Measurements from ENCODE around the gene SPI1.

SPI1 gene

DNA sequence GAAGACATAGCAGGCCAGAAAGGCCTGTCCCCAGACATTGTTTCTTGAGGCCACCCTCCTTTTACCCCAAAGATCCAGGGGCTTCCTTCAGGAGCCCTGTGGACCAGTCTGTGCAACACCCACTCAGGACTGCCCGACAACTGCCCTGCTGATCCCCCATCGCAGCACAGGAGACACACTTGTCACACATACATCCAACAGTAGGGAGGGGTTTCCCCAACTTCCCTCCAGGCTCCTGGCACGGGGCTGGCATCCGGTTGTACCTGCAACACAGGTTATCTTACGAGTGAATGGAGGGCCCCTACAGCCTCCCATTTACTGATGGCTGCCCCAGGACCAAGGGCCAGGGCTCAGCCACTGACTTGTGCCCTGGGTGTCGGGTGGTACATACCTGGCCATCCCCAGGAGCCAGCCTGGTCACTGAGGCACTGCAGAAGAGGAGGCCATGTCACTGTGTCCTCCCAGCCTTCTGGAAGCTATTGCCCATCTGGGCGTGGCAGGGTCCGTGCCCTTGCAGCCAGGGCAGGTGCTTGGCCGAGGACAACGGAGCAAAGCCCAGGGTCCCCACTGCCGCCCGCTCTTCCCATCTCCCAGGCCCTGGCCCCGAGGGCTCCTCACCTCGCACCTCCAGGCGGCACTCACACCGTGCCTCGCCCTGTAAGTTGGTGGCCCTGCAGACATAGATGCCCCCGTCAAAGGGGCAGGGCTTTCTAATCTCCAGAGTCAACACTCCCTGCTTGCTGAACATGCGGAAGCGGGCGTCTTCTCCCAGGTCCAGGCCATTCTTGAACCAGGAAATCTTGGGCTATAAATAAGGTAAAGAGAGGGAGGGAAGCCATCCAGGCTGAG is 46.7 kb downstream of the SPI1 start:
- Histone ChIP-seq H3K9ac (ENCODE audit: low read length) (no peak overlapping the region), H3K4me3 (ENCODE audit: low read depth in 1 of 2, low read length in 2 of 2) (no peak overlapping the region), H3K27ac (ENCODE audit: low read depth, low read length) (no peak overlapping the region), H3K36me3 (ENCODE audit: insufficient read depth, low read length) (peaks cover 4% of the 10 kb centered on the region), H3K4me1 (ENCODE audit: insufficient read depth, low read length) (no peaks in the 10 kb centered on the region), H3K27me3 (ENCODE audit: control insufficient read depth in 1 of 2, insufficient read depth in 2 of 2, low read length in 2 of 2) (no peaks in the 10 kb centered on the region), H3K9me3 (ENCODE audit: low read length) (no peaks in the 10 kb centered on the region)

DNA sequence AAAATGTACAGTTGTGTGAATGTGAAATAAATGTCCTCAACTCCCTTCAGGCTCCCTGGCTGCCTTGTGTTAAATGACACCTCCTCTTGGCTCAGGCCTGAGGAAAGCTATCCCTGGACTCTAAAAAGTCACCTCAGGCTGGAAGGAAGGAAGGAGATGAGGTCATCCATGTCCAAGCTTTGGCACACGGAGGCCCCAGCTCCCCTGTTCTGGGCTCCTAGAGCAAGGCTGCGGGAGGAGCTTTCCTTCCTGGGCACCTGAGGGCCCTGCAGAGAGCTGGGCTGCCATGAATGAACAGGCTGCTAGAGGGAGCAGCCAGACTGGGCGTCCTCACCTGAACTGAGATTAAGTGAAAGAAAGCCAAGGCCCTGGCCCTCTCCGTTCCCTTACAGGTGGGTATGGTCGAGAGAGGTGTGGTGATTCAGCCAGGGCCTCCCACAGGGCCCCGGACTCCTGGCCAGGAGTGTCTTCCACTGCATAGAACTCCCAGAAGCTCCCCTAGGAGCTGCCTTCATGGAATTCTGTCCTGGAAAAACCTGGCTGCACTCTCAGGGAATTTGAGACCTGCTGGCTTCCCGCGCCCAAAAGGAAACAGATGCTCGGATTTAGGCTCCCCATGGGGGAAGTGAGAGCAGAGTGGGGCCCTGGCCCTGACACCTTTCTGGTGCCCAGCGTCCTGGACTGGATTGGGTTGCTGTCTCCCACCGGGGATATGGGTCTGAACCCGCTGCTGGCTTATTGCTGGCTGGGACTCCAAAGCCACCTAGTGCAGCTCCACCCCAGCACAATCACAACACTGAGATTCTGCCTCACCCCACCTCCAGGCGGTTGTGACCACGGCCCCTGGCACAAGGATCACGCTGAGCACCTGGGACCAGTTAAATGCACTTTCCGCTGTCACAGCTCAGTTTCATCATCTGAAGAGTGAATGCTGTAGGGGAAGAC is 48.1 kb downstream of the SPI1 start:
- no peak overlapping the region for H3K27ac ChIP-seq (ENCODE audit: low read depth, low read length)
- H3K9me3 ChIP-seq (ENCODE audit: low read length) = no peaks in the 10 kb centered on the region
- no peaks in the 10 kb centered on the region for H3K4me1 ChIP-seq (ENCODE audit: insufficient read depth, low read length)
- H3K9ac ChIP-seq (ENCODE audit: low read length) = no peak overlapping the region
- H3K36me3 ChIP-seq (ENCODE audit: insufficient read depth, low read length) = peaks cover 4% of the 10 kb centered on the region
- no peak overlapping the region for H3K4me3 ChIP-seq (ENCODE audit: low read depth in 1 of 2, low read length in 2 of 2)
- H3K27me3 ChIP-seq (ENCODE audit: control insufficient read depth in 1 of 2, insufficient read depth in 2 of 2, low read length in 2 of 2) = no peaks in the 10 kb centered on the region

DNA sequence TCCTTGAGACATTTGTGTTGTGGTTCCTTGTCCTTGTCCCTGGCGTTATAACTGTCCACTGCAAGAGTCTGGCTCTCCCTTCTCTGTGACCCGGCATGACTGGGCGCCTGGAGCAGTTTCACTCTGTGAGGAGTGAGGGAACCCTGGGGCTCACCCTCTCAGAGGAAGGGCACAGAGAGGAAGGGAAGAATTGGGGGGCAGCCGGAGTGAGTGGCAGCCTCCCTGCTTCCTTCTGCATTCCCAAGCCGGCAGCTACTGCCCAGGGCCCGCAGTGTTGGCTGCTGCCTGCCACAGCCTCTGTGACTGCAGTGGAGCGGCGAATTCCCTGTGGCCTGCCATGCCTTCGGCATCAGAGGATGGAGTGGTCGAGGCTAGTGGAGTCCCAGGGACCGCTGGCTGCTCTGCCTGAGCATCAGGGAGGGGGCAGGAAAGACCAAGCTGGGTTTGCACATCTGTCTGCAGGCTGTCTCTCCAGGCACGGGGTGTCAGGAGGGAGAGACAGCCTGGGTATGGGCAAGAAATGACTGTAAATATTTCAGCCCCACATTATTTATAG is 48.8 kb downstream of the SPI1 start:
- no peak overlapping the region for H3K27ac ChIP-seq (ENCODE audit: low read depth, low read length)

DNA sequence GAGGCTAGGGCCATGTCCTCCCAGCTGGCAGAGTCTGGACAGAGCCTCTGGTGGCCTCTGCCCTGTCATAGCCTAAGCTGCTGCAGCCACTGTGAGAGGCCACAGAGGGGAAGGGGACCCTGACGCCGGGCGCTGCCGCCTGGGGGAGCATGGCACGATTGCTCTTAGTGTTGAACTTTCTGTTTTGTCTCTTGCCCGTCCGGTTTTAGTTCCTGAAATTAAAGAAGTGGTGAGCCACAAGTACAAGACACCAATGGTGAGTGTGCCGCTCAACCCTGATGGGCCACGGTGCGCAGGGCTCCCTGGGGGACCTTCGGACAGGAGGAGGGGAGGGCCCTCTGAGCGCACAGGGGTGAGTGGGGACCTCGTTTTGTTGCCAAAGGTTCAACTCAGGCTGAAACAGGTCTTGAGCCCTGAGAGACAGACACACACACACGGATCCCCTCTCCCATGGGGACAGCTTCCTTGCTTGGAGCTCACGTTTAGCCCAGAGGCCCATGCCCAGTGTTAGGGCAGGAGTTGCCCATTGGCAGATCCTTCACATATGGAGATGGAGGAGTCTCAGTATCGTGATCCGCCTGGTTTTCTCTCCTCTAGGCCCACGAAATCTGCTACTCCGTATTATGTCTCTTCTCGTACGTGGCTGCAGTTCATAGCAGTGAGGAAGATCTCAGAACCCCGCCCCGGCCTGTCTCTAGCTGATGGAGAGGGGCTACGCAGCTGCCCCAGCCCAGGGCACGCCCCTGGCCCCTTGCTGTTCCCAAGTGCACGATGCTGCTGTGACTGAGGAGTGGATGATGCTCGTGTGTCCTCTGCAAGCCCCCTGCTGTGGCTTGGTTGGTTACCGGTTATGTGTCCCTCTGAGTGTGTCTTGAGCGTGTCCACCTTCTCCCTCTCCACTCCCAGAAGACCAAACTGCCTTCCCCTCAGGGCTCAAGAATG is 49.6 kb downstream of the SPI1 start:
- Histone ChIP-seq H3K36me3 (ENCODE audit: insufficient read depth, low read length) (peaks cover 4% of the 10 kb centered on the region), H3K4me1 (ENCODE audit: insufficient read depth, low read length) (no peaks in the 10 kb centered on the region), H3K27me3 (ENCODE audit: control insufficient read depth in 1 of 2, insufficient read depth in 2 of 2, low read length in 2 of 2) (no peaks in the 10 kb centered on the region), H3K27ac (ENCODE audit: low read depth, low read length) (no peak overlapping the region), H3K9me3 (ENCODE audit: low read length) (no peaks in the 10 kb centered on the region), H3K4me3 (ENCODE audit: low read depth in 1 of 2, low read length in 2 of 2) (no peak overlapping the region), H3K9ac (ENCODE audit: low read length) (no peak overlapping the region)

More for the DNA sequence above, 48.8 kb downstream of the SPI1 start:
- Histone ChIP-seq H3K9me3 (ENCODE audit: low read length) (no peaks in the 10 kb centered on the region), H3K27me3 (ENCODE audit: control insufficient read depth in 1 of 2, insufficient read depth in 2 of 2, low read length in 2 of 2) (no peaks in the 10 kb centered on the region), H3K4me1 (ENCODE audit: insufficient read depth, low read length) (no peaks in the 10 kb centered on the region), H3K4me3 (ENCODE audit: low read depth in 1 of 2, low read length in 2 of 2) (no peak overlapping the region), H3K9ac (ENCODE audit: low read length) (no peak overlapping the region), H3K36me3 (ENCODE audit: insufficient read depth, low read length) (peaks cover 4% of the 10 kb centered on the region)

DNA sequence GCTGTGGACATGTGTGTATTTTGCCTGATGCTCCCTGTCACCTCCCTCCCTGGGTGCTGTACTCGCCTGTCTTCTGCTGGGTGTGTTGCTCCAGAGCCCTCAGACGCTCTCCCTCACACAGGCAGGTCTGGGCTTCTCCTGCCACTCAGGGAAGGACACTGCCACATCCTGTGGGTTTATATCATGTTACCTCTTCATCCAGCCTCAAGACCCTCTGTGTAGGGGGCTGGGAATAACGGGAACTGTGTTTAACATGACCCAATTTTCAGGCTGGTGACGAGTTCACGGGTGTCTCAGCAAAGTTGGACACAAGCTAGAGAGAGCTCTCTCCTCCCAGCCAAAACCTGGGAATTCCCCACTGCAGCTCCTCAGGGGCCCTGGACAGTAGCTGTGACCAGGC is 50.4 kb downstream of the SPI1 start:
- no peaks in the 10 kb centered on the region for H3K9me3 ChIP-seq (ENCODE audit: low read length)
- H3K4me3 ChIP-seq (ENCODE audit: low read depth in 1 of 2, low read length in 2 of 2) = no peak overlapping the region
- no peak overlapping the region for H3K27ac ChIP-seq (ENCODE audit: low read depth, low read length)
- H3K36me3 ChIP-seq (ENCODE audit: insufficient read depth, low read length) = peaks cover 4% of the 10 kb centered on the region
- no peaks in the 10 kb centered on the region for H3K27me3 ChIP-seq (ENCODE audit: control insufficient read depth in 1 of 2, insufficient read depth in 2 of 2, low read length in 2 of 2)
- H3K9ac ChIP-seq (ENCODE audit: low read length) = no peak overlapping the region
- no peaks in the 10 kb centered on the region for H3K4me1 ChIP-seq (ENCODE audit: insufficient read depth, low read length)

DNA sequence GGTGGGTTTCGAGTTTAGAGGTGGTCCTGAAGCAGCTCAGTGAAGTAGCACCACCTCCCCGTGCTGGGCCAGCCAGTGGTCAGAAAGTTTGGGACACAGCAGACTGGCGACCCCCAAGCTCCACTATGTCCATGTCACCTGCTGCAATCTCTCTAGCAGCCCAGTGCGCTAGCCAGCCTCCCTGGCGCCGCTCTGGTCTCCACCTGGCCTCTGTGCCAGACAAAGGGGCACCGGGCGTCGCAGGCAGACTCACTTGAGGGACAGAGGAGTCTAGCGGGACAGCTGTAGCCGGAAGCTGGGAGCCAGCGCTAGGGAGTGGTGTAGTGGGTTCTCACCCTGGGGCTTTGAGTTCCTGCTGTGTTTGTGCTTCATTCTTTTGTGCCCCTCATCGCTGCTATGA is 51.3 kb downstream of the SPI1 start:
- H3K27ac ChIP-seq (ENCODE audit: low read depth, low read length) = no peak overlapping the region
- H3K27me3 ChIP-seq (ENCODE audit: control insufficient read depth in 1 of 2, insufficient read depth in 2 of 2, low read length in 2 of 2) = no peaks in the 10 kb centered on the region
- H3K9me3 ChIP-seq (ENCODE audit: low read length) = no peaks in the 10 kb centered on the region
- no peaks in the 10 kb centered on the region for H3K4me1 ChIP-seq (ENCODE audit: insufficient read depth, low read length)
- H3K36me3 ChIP-seq (ENCODE audit: insufficient read depth, low read length) = peaks cover 5% of the 10 kb centered on the region
- H3K9ac ChIP-seq (ENCODE audit: low read length) = no peak overlapping the region
- no peak overlapping the region for H3K4me3 ChIP-seq (ENCODE audit: low read depth in 1 of 2, low read length in 2 of 2)

DNA sequence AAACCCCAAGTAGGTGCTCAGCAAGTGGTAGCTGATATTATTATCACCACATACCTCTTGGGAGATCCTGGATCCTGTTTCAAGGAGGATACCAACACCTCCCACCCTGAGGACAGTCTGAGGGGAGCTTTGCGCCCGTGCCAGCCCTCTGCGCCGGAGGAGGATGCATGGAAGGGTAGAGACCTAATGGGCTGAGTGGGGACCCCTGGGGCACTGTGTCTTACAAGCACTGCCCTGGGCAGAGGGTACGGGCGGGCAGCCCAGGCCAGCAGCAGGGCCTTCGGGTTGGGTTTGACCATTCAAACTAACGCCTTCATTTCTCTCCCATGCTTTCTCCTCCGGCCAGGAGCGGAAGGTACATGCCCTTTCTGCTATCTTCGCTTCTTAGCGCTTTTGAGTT is 52.1 kb downstream of the SPI1 start:
- Histone ChIP-seq H3K4me3 (ENCODE audit: low read depth in 1 of 2, low read length in 2 of 2) (no peak overlapping the region), H3K27ac (ENCODE audit: low read depth, low read length) (no peak overlapping the region), H3K9ac (ENCODE audit: low read length) (no peak overlapping the region), H3K4me1 (ENCODE audit: insufficient read depth, low read length) (no peaks in the 10 kb centered on the region), H3K27me3 (ENCODE audit: control insufficient read depth in 1 of 2, insufficient read depth in 2 of 2, low read length in 2 of 2) (no peaks in the 10 kb centered on the region), H3K9me3 (ENCODE audit: low read length) (no peaks in the 10 kb centered on the region), H3K36me3 (ENCODE audit: insufficient read depth, low read length) (peaks cover 9% of the 10 kb centered on the region)

DNA sequence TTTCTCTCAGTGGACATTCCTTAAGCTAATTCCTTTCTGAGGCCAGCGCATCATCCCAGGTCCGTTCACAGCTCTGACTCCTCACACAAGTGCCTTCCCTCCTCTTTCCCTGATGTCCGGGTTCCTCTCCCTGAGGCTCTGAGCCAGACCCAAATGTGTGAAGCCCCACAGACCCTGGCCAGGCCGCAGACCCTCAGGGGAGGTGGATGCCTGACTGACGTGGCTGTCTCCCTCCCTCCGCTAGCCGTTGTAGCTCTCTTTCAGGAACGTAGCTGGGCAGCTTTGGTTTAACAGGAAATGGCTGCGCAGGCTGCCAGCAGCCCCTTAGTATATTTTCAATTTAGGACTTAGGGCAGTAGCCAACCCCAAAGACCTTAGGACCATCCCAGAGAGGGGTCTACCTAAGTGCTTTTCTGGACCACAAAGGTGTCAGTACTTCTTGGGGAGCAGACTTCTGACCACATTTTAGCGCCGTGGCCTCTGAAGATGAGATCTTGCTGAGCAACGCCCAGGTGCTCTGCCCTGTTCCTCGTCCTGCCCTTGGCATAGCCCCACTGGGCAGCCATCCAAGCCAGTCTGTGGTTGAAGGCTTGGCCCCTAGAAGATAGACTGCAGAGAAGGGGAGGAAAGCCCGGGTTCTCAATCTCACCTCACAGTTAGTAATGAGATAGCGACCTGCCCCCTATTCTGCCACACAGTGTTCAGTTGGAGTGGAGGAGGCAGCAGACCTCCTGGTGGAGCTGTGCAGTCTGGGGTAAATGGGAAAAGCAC is 52.9 kb downstream of the SPI1 start:
- no peak overlapping the region for H3K9ac ChIP-seq (ENCODE audit: low read length)
- H3K4me1 ChIP-seq (ENCODE audit: insufficient read depth, low read length) = no peaks in the 10 kb centered on the region
- no peaks in the 10 kb centered on the region for H3K27me3 ChIP-seq (ENCODE audit: control insufficient read depth in 1 of 2, insufficient read depth in 2 of 2, low read length in 2 of 2)
- no peak overlapping the region for H3K4me3 ChIP-seq (ENCODE audit: low read depth in 1 of 2, low read length in 2 of 2)
- no peak overlapping the region for H3K27ac ChIP-seq (ENCODE audit: low read depth, low read length)
- H3K9me3 ChIP-seq (ENCODE audit: low read length) = no peaks in the 10 kb centered on the region
- peaks cover 9% of the 10 kb centered on the region for H3K36me3 ChIP-seq (ENCODE audit: insufficient read depth, low read length)

DNA sequence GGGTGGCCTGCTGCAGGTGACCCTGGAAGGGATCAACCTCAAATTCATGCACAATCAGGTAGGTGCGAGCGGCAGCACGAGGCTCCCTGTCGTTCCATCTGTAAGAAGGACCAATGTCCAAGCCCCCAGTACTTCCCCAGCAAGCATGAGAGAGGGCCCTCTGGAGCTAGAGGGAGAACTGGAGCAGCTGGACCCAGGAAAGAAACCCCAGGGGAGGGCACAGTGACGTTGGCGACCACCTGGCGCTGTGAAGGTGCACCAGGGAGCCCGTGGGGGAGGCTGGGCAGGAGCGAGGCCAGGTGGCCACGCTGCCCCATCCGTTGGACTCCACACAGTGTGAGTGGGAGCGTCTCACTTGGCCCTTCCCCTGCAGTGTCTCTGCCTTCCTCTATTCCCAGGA is 53.8 kb downstream of the SPI1 start:
- Histone ChIP-seq H3K4me3 (ENCODE audit: low read depth in 1 of 2, low read length in 2 of 2) (no peak overlapping the region), H3K27ac (ENCODE audit: low read depth, low read length) (no peak overlapping the region), H3K9me3 (ENCODE audit: low read length) (no peaks in the 10 kb centered on the region), H3K36me3 (ENCODE audit: insufficient read depth, low read length) (peaks cover 9% of the 10 kb centered on the region), H3K4me1 (ENCODE audit: insufficient read depth, low read length) (no peaks in the 10 kb centered on the region), H3K27me3 (ENCODE audit: control insufficient read depth in 1 of 2, insufficient read depth in 2 of 2, low read length in 2 of 2) (no peaks in the 10 kb centered on the region), H3K9ac (ENCODE audit: low read length) (no peak overlapping the region)

DNA sequence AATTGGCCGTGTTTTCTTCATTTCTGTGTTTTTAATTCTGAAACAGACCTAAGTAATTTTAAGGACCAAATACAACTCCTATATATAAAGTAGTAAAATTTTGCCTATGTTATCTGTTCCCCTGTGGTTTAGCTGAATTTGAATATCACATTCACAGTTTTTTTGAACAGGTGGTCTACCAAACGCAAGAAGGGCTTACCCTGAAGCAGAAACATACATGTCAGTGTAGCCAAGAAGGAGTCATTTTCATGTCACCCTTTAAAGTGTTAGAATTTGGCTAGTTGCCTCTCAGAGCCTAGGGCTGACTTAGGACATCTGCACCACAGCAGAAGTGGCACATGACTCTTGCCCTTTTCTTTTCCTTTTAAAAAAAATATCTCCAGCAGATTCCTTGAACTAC is 60.2 kb downstream of the SPI1 start:
- Histone ChIP-seq H3K36me3 (ENCODE audit: insufficient read depth, low read length) (peaks cover 20% of the 10 kb centered on the region), H3K4me3 (ENCODE audit: low read depth in 1 of 2, low read length in 2 of 2) (no peak overlapping the region), H3K9ac (ENCODE audit: low read length) (no peak overlapping the region), H3K27me3 (ENCODE audit: control insufficient read depth in 1 of 2, insufficient read depth in 2 of 2, low read length in 2 of 2) (no peaks in the 10 kb centered on the region), H3K9me3 (ENCODE audit: low read length) (no peaks in the 10 kb centered on the region), H3K27ac (ENCODE audit: low read depth, low read length) (no peak overlapping the region), H3K4me1 (ENCODE audit: insufficient read depth, low read length) (no peaks in the 10 kb centered on the region)

Data from muscle layer of colon (tissue), 2 donors.